LNCAP (cell line): Measurements from ENCODE around the gene PRM1.

Experiments
- TF ChIP-seq, protein P1 (sequence below): fragments of 450-650 bp; IDR thresholded peaks from 2 replicates; pipeline ENCODE4 v1.5.1; 2017; ENCODE audit warnings: mild to moderate bottlenecking

The PRM1 gene

DNA sequence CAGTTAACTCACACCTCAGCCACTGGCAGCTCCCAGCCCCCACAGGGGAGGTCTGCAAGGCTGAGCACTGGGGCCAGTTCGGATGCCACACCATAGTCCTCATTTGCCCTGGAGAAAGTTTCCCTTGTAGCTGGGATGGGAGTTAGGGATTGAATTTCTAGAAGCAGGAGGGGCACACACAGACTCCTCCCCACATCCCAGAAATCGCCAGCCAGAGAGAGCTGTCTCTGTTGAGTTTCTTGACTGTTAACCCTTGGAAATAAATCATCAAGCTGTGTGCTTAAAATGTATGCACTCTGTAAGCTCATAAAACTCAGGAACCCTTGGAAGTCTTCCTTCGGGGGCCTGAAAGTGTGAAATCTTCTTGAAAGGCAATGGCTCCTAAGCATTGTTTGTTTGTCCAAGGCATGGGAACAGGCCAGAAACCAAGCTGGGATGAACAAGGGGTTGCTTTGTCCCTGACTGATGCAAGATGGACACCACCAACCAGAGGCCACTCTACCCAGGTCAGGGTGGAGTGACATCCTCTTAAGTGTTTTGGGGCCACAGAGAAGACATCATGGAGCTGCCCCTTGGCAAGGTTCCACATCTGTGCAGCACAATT lies 7.3 kb downstream of the PRM1 start:
- TF ChIP-seq, protein P1, sequence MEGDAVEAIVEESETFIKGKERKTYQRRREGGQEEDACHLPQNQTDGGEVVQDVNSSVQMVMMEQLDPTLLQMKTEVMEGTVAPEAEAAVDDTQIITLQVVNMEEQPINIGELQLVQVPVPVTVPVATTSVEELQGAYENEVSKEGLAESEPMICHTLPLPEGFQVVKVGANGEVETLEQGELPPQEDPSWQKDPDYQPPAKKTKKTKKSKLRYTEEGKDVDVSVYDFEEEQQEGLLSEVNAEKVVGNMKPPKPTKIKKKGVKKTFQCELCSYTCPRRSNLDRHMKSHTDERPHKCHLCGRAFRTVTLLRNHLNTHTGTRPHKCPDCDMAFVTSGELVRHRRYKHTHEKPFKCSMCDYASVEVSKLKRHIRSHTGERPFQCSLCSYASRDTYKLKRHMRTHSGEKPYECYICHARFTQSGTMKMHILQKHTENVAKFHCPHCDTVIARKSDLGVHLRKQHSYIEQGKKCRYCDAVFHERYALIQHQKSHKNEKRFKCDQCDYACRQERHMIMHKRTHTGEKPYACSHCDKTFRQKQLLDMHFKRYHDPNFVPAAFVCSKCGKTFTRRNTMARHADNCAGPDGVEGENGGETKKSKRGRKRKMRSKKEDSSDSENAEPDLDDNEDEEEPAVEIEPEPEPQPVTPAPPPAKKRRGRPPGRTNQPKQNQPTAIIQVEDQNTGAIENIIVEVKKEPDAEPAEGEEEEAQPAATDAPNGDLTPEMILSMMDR: no peak

DNA sequence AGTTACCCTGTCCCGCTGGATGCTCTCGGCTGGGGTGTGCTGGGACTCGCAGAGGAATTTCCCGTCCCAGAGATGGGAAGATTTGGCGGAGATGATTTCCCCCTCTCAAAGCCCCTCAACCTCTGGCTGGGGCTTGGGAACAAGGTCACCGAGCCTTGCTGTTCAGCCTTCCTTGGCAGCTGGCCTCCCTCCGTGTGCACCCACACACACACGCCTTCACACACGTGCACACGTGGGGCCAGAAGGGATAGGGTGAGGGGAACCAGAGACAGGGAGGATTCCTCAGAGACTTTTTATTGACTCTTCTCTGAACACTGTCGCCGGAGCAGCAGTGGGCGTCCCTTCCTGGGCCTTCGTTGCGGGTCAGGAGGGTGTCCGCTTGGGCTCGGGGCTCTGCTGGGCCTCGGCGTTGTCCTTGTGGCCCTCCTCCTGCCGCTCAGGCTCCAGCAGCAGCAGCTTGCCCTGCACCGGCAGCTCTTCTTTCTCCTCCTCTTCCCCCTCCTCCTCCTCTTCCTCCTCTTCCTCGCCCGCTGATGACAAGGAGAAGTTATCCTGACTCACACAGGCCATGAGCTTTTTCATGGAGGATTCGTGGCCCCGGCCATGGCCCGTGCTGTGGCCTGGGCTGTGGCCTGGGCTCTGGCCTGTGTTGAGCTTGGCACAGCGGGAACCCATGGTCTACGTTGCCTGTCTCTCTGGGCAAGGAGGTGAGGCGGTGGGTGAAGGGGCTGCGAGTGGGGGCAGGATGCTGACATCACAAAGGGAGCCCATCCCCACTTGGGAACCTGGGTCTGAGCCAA lies 8.0 kb downstream of the PRM1 start, which contains the start of gene PRM3:
Gene PRM3, minus strand, starts transcription at position 709 of the 800 bp plus-strand sequence. Its CDS starts 34 bp downstream, at position 675.
- TF ChIP-seq, protein P1: no peak

DNA sequence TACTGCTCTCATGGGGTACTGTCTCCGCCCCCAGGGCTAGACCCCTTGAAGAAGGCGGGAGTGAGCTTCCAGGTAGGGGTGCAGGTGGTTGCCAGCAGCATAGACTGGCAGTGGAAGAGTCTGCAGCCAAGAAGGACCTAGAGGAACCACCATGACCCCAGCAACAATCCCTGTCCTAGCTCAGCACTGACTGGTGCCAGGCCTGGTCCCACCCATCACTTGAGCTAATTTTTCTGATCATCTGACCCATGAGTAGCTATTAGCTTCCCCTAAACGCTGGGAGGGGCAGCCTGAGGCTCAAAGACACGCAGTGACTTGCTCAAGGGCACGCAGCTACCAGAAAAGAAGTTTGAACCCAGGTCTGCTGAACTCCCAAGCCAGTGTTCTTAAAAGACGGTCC lies 8.6 kb downstream of the PRM1 start:
- TF ChIP-seq, protein P1: no peak

DNA sequence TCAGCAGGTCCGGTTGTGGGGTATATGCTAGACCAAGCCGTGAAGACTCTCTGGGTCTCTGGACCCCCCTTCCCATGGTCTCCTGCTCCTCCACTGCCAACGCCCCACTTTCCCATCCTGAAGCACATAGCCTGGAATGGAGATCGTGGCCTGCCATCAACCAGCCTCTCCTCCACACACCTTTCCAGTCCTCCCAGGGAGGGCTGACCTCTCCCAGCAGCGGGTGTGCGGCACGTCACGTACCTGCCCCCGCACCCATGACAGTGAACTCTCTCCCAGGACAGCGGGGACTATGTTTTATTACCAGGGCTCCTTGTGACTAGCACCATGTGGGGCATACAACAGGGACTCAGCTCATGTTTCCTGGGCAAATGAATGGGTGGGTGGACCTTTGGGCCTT lies 9.5 kb downstream of the PRM1 start:
- TF ChIP-seq, protein P1: no peak

DNA sequence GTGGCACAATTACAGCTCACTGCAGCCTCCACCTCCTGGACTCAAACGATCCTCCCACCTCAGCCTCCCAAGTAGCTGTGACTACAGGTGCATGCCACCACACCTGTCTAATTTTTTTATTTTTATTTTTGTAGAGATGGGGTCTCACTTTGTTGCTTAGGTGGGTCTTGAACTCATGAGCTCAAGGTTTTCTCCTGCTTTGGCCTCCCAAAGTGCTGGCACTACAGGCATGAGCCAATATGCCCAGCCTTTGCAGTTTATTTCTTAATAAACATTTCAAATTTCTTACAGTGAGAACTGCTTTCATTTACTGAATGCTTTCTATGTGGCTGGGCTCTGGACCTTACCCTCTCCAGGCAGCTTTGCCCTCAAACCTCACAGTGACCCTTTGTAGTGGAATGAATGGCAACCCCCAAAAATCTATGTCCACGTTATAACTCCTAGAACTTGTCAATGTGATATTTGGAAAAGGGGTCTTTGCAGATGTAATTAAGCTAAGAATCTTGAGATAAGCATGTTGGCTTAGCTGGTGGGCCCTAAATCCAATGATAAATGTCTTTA lies 10.4 kb downstream of the PRM1 start:
- TF ChIP-seq, protein P1: no peak

DNA sequence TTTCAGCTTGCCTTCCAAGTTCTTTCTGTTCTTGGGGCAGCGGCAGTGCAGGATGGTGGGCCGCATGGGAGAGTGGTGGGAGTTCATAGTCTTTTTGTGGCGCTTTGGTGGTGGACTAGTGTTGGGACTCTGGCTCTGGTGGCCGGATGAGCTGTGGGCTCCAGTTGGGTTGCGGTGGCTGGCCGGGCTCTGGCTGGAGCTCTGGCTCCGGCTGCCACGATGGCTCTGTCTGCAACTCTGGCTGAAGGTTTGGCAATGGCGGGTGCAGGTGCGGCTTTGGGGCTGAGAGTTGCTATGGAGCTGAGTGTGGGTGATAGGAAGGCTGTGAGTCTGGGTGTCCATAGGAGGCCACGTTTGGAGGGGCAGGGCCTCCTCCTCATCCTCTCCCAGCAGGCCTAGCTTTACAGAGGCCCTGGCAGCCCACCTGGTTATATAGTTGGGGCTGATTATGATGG lies 12.2 kb downstream of the PRM1 start, which contains the start of gene TNP2:
Gene TNP2, minus strand, starts transcription at position 405 of the 455 bp plus-strand sequence. Its CDS starts 63 bp downstream, at position 342.
- TF ChIP-seq, protein P1: no peak

DNA sequence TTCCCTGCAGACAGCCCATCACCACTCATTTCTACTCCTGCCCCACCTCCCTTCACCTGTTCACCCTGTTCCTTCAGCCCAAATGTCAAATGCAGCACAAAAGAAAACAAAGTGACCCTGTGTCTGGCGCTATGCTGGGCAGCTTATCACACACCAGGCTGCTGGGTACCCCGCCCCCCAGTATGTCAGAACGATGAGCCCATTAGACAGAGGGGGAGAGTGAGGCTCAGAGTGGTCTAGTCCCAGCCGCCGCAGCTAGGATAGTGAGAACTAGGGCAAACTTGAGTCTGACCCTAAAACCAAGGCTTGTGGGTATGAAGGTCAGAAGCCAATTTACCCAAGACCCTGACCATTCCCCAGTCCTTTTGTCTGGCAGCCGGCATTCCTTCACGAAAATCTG lies 16.0 kb downstream of the PRM1 start:
- TF ChIP-seq, protein P1: no peak
